Body of pancreas (tissue), 4 donors: ENCODE data around the gene CKMT2. TPM values are rescaled to one million over a fixed set of nuclear protein-coding genes. Genes with fewer than 3 reads are reported as not detected.
A peak's percentile ranks its signal among the peaks of the same experiment; 100 is the strongest.

Experiments
- ATAC-seq: fragments of 150-250 bp; one replicate; pipeline ENCODE4 v1.9.1; 2016
- DNase-seq, 4 donors: peaks; one replicate each; pipeline ENCODE4 v3.0.0-alpha.2; 2019
- H3K27ac ChIP-seq, 4 donors: fragments of 200-600 bp; sonication (generic); 1 replicate in 3 of 4; 2 replicates in 1 of 4; pipeline versions ENCODE4 v1.5.1 to v1.6.1; 2016 to 2019; ENCODE audit warnings: mild to moderate bottlenecking in 1 of 4, mixed read lengths in 1 of 4, moderate library complexity in 1 of 4
- H3K27me3 ChIP-seq, 2 donors: fragments of 200-600 bp; sonication (generic); one replicate each; pipeline ENCODE4 v1.6.0; 2016; ENCODE audit warnings: mild to moderate bottlenecking in 1 of 2
- H3K36me3 ChIP-seq, 2 donors: fragments of 200-600 bp; sonication (generic); replicated peaks in 1 of 2; 2 replicates each; pipeline ENCODE4 v1.5.1; 2016; ENCODE audit warnings: low read depth in 2 of 2; ENCODE audit not compliant: insufficient read depth in 1 of 2
- H3K4me1 ChIP-seq: fragments of 200-600 bp; sonication (generic); one replicate; pipeline ENCODE4 v1.6.0; 2016
- H3K4me3 ChIP-seq, 2 donors: fragments of 200-600 bp; sonication (generic); 1 replicate in 1 of 2; 2 replicates in 1 of 2; pipeline ENCODE4 v1.5.1; 2016 to 2019
- H3K9me3 ChIP-seq, 3 donors: fragments of 200-600 bp; sonication (generic); 1 replicate in 2 of 3; 2 replicates in 1 of 3; pipeline ENCODE4 v1.5.1; 2016
- CTCF ChIP-seq, 7 experiments: fragments of 450-650 bp in 4 of 7; fragments of 200-600 bp in 3 of 7; sonication (generic) in 3 of 7; IDR thresholded peaks; one replicate each; pipeline ENCODE4 v1.5.1; 2016 to 2019; ENCODE audit warnings: antibody characterized with exemption in 7 of 7
- POLR2A ChIP-seq, 3 donors: fragments of 450-650 bp; IDR thresholded peaks; one replicate each; pipeline ENCODE4 v1.6.1; 2016; ENCODE audit warnings: antibody characterized with exemption in 3 of 3, mild to moderate bottlenecking in 2 of 3
- WGBS, 2 donors: methylation state at CpG; one replicate each; pipeline ENCODE4 v1.1.5; 2017; 5-methylcytosine and 5-hydroxymethylcytosine counted together
- intact Hi-C: fragments of 100-400 bp; cut with DNase I; formaldehyde crosslinking; loops from one replicate; pipeline ENCODE4 v1.15.1; 2023
- total RNA-seq, 2 donors: library from RNA; depleted of rRNA; stranded (reverse); fragments of >200 nt; gene quantifications; one replicate each; pipeline ENCODE4 v1.1.0, GENCODE V29; 2016

CKMT2 gene
- total RNA-seq, 2 donors from 2014 or later = 3.9 to 4.9 TPM

GRCh38 chr5:81194633-81195334 lies 38.3 kb upstream of the CKMT2 start:
- intact Hi-C loops = no loop called here
- DNase-seq (peak; percentile 77 to 86 (median 80)), ATAC-seq (peak; percentile 92)
- no peaks in the 10 kb centered on the region for H3K36me3 ChIP-seq
- no peaks in the 10 kb centered on the region for H3K9me3 ChIP-seq
- TF ChIP-seq POLR2A (IDR thresholded peaks at IDR 0.05) (no peak), CTCF (IDR thresholded peaks at IDR 0.05) (peak; percentile 70 to 89 (median 80))
- H3K27ac ChIP-seq = no peak overlapping the region
- no peaks in the 10 kb centered on the region for H3K27me3 ChIP-seq
- H3K4me1 ChIP-seq = peaks cover 7% of the 10 kb centered on the region
- 23 to 30% methylated on average over 24 to 31 of the region's 31 CpGs for WGBS, 2 donors
- H3K4me3 ChIP-seq = no peak overlapping the region

GRCh38 chr5:81195335-81195929 lies 37.7 kb upstream of the CKMT2 start:
- no peaks in the 10 kb centered on the region for H3K27me3 ChIP-seq
- H3K36me3 ChIP-seq = no peaks in the 10 kb centered on the region
- H3K27ac ChIP-seq = no peak overlapping the region
- no peak overlapping the region for H3K4me3 ChIP-seq
- ATAC-seq = no peak
- no peaks in the 10 kb centered on the region for H3K9me3 ChIP-seq
- peaks cover 7% of the 10 kb centered on the region for H3K4me1 ChIP-seq
- DNase-seq = no peak
- TF ChIP-seq CTCF (IDR thresholded peaks at IDR 0.05) (no peak), POLR2A (IDR thresholded peaks at IDR 0.05) (no peak)
- 60 to 67% methylated on average over 5 of the region's 5 CpGs for WGBS, 2 donors
- intact Hi-C loops = no loop called here

GRCh38 chr5:81202655-81203054 lies 30.5 kb upstream of the CKMT2 start:
- 47 to 48% methylated on average over 2 of the region's 2 CpGs for WGBS, 2 donors
- TF ChIP-seq CTCF (IDR thresholded peaks at IDR 0.05) (no peak), POLR2A (IDR thresholded peaks at IDR 0.05) (no peak)
- DNase-seq (no peak), ATAC-seq (no peak)
- Histone ChIP-seq H3K4me3 (no peak overlapping the region), H3K27me3 (no peaks in the 10 kb centered on the region), H3K9me3 (no peaks in the 10 kb centered on the region), H3K36me3 (no peaks in the 10 kb centered on the region), H3K4me1 (no peaks in the 10 kb centered on the region), H3K27ac (no peak overlapping the region)
- intact Hi-C loops = no loop called here

GRCh38 chr5:81203729-81204128 lies 29.4 kb upstream of the CKMT2 start:
- ATAC-seq (no peak), DNase-seq (no peak)
- Histone ChIP-seq H3K36me3 (no peaks in the 10 kb centered on the region), H3K4me1 (no peaks in the 10 kb centered on the region), H3K27me3 (no peaks in the 10 kb centered on the region), H3K4me3 (no peak overlapping the region), H3K9me3 (no peaks in the 10 kb centered on the region), H3K27ac (no peak overlapping the region)
- no peak for TF ChIP-seq POLR2A (IDR thresholded peaks at IDR 0.05)
- no peak for TF ChIP-seq CTCF (IDR thresholded peaks at IDR 0.05)
- intact Hi-C loops = no loop called here
- 83 to 87% methylated on average over 3 of the region's 3 CpGs for WGBS, 2 donors

GRCh38 chr5:81204205-81204604 lies 28.9 kb upstream of the CKMT2 start:
- no peak for DNase-seq
- H3K4me1 ChIP-seq = no peaks in the 10 kb centered on the region
- H3K4me3 ChIP-seq = no peak overlapping the region
- no peak overlapping the region for H3K27ac ChIP-seq
- H3K9me3 ChIP-seq = no peaks in the 10 kb centered on the region
- TF ChIP-seq CTCF (IDR thresholded peaks at IDR 0.05) (no peak), POLR2A (IDR thresholded peaks at IDR 0.05) (no peak)
- WGBS, 2 donors = 84 to 91% methylated on average over 1 of the region's 1 CpG
- intact Hi-C loops = no loop called here
- H3K36me3 ChIP-seq = no peaks in the 10 kb centered on the region
- H3K27me3 ChIP-seq = no peaks in the 10 kb centered on the region
- no peak for ATAC-seq
